Effector CD4-positive, alpha-beta T cell (primary cell): ENCODE measurements around the gene ADAMTS6.
"Not testable (repeated sequence)": the region's sequence is repeated elsewhere in the genome, so short reads cannot be mapped to it uniquely, and the experiment has no call there.

Experiments
- DNase-seq: peaks from one replicate; pipeline ENCODE4 v3.0.0-alpha.2; 2020

The ADAMTS6 gene

DNA sequence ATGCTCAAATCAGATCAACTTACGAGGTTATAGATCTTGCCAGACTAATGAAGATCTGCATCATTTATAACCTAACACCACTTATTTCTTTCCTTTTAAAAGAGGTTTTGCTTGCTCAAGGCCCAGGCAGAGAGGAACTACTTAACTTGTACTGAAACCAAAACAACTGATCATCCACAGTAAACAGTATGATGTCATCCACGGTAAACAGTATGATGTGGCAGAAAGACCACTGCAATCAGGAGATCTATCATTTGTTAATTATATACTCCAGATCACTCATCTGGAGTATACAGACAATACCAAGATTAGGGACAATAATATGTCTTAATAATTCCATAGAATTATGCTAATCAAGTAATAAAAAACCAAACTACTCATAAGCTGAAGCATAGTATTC is 116.8 kb downstream of the ADAMTS6 start:
- no peak for DNase-seq

DNA sequence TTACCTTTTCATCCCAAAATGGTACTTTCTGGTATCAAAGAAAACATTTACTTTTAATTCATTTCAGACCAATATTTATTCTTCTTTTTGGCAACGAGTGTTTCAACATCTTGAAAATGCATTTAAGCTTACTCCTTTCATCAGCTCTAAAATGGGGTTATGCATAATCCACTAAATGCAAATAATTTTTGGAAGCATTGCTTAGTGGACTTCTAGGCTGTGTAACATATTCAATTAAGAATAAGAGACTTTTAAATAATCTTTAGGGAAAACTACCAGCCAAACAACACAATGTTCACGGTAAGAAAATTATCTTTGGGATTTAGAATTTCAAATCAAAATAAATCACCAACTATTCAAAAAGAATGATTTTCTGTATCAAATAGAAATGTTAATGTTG is 118.2 kb downstream of the ADAMTS6 start:
- no peak for DNase-seq

DNA sequence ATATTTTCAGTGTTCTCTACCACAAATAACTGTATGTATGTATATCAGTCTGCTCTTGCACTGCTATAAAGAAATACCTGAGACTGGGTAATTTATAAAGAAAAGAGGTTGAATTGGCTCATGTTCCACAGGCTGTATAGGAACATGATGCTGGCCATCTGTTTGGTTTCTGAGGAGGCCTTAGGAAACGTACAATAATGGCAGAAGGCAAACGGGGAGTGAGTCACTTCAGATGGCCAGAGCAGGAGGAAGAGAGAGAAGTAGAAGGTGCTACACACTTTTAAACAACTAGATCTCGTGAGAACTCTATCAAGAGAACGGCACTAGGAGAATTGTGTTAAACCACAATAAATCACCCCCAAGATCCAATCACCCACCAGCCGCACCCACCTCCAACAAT is 121.7 kb downstream of the ADAMTS6 start:
- no peak for DNase-seq

DNA sequence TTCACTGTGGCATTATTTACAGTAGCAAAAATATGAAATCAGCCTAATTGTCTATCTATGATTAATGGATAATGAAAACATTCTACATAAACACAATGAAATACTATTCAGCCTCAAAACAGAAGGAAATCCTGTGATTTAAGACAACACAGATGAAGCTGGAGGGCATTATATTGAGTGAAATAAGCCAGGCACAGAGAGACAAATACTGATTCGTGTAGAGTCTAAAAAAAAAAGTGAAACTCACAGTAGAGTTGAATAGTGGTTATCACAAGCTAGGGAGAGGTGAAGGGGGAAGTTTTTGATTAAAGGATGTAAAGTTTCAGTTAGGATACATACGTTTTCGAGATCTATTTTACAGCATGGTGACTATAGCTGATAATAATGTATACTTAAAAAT is 122.2 kb downstream of the ADAMTS6 start:
- DNase-seq: no peak

GRCh38 chr5:65356274-65356673 is 125.4 kb downstream of the ADAMTS6 start:
- DNase-seq: no peak

DNA sequence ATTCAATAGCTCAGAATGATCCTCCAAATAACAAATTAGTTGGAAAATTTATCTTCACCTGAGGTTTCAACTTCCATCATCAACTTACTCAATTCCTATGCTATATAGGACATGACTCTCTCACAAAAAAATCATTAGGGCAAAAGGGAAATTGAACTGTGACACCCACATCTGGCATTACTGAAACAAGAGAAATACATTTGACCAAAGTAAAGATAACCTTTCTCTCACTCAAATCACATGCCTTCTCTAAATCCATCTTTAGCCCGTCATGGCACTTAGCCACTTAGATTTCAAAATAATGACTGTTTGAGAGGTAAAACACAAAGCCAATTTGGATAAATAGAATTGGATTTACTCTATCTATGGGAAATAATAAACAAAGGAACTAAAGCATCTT is 126.4 kb downstream of the ADAMTS6 start:
- DNase-seq: no peak

GRCh38 chr5:65341835-65342234 is 139.9 kb downstream of the ADAMTS6 start:
- no peak for DNase-seq

DNA sequence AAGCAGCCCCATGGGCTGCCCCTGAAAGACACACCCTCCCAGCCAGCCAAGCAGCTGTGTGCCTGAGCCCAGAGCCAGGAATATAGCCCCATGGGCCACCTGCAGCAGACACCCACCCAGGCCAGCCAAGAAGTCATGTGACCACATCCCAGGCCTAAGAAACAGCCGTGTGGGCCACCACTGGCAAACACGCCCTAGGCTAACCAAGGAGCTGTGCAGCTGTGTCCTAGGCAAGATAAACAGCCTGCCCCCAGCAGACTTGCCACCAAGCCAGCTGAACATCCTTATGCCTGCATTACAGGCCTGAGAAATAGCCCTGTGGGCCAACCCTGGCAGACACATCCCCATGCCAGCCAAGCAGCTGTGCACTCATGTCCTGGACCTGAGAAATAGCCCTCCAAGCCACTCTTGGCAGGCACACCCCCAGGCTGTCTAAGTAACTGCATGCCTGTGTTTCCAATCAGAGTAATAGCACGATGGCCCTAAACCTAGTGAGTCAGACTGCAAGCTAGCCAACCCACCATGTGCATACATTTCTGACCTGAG is 143.0 kb downstream of the ADAMTS6 start:
- no peak for DNase-seq

DNA sequence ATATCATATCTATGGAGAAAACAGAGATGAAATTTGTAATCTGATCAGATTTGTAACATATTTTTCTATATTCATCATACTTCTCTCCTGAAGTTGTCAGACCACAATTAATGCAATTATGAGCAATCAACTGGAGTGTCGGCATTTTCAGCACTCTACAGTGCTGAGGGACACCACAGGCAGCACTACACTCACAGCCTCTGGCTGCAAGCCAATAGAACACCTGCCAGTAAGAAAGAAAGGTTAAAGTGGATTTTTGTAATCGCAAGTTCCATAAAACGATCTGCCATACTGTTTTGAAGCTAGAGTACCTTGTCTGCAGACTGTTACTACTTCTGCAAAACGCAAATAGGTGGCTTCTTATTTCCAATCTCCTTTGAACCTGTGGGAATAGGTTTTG is 147.6 kb downstream of the ADAMTS6 start:
- DNase-seq: no peak

DNA sequence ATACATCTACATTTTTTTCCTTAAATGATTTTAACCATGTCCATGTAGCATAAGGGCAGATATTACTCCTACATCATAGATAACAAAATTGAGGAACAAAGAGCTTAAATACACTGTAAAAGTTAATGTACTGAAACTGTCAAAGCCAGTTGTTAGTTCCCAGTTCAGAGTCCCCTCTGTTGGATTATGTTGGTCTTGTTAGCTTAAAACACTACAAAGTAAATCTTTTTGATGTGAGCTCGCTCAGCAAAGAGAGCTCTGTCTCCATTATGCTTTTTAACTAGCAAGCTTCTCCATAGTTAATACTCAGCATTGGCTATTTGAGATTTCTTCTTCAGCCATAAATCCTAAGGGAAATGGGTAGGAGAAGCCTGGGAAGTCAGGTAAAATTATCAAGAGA is 149.1 kb downstream of the ADAMTS6 start:
- no peak for DNase-seq

- no peak for DNase-seq
Measured at GRCh38 chr5:65329266-65329665, 152.5 kb downstream of the ADAMTS6 start.

DNA sequence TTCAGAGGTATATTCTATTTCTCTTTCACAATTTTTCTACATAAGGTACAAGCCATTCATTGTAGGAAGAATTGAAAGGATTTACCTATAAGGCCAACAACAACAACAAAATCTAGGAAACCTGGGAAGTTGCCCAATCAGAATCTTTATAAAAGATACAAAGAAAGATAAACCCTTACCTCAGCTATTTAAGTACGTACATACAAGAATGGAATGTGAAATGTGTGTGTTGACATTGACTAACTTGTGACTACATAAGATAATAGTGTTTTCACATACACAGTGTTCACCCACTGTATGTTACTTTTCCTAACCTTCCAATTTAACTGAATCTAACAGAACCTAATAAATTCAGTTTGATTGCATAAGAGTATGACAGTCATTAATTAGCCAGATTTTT is 154.1 kb downstream of the ADAMTS6 start:
- no peak for DNase-seq

GRCh38 chr5:65326922-65327321 is 154.8 kb downstream of the ADAMTS6 start:
- DNase-seq: no peak

GRCh38 chr5:65324226-65324625 is 157.5 kb downstream of the ADAMTS6 start:
- DNase-seq: no peak

- not testable (repeated sequence) for DNase-seq
Measured at GRCh38 chr5:65320704-65321103, 161.0 kb downstream of the ADAMTS6 start.

DNA sequence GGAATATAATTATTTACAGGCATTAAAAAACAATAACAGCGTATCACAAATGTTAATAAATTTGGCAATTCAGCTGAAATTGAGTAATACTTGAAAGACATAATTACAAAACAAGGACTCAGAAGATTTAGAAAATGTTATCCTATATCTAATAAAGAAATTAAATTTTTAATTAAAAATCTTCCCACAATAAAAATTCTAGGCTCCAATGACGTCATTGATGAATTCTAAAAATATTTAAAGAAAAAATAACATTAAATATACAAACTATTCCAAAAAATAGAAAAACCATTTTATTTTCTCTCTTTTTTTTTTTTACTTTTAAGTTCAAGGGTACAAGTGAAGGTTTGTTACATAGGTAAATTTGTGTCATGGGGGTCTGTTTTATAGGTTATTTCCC is 161.5 kb downstream of the ADAMTS6 start:
- DNase-seq: no peak

DNA sequence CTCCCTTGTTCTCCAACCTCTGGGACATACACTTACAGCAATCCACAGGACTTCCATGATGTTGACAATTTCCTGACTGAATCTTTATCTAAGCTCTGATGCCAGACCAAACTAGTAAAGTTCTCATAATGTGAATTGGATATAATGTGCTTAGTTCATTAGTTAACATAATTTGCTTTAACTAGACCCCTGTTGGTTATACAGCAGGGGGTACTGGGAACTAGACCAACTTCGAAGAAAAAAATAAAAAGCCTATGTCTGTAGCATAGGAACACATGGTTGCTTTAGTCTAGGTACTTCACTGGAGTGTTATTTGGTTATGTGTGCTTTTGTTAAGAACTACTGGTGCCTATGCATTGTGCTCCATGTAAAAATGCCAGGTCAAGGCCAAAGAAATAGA is 173.8 kb downstream of the ADAMTS6 start:
- no peak for DNase-seq

- no peak for DNase-seq
Measured at GRCh38 chr5:65307088-65307487, 174.6 kb downstream of the ADAMTS6 start.

DNA sequence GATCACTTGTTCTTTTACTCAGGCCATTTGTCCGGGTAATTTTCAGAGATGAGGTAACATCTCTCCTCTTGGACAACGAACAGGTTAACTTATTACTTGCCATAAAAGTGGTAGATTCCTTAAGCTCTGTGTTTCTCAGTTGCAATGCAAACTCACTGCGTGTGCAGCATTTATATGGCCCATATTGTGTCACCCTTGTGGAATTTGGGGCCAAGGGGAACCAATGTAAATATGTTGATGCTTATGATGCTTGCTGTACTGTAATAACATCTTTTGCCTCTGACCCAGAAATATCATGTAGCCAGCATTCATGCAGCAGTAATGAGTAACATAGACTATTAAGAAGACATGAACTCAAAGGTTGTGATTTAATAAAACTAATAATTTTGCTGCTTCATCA is 175.8 kb downstream of the ADAMTS6 start:
- no peak for DNase-seq

DNA sequence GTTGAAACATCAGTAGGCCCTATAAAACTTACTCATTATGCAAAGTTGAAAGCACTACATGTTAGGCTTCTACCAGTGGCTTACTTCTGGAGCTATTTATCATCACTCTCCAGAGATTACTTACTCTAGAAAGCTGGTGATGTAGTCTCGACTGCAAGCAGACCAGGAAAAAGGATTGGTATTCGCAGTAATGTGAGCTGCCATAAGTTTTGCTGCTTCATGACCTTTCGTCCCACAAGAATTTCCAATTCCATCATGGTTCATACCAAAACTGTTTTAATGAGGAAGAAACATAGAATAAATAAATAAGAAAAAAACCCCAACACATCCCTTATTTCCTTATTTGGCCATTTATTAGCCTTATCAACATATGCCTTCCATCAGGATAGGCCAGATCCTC is 181.9 kb downstream of the ADAMTS6 start:
- DNase-seq: no peak

- no peak for DNase-seq
Measured at GRCh38 chr5:65296067-65296466, 185.7 kb downstream of the ADAMTS6 start.

GRCh38 chr5:65292196-65292595 is 189.5 kb downstream of the ADAMTS6 start:
- no peak for DNase-seq

- DNase-seq: no peak
Measured at GRCh38 chr5:65290677-65291076, 191.0 kb downstream of the ADAMTS6 start.

GRCh38 chr5:65288657-65289056 is 193.1 kb downstream of the ADAMTS6 start:
- DNase-seq: no peak

GRCh38 chr5:65279603-65280002 is 202.1 kb downstream of the ADAMTS6 start:
- no peak for DNase-seq
